Stimulated activated memory B cell treated with anti-CD40 and anti-IgM and Interleukin-4, amounts not matched to agents 10 μg/mL and 1 μg/mL and 100 μg/mL, for 72 hours (primary cell): Measurements from ENCODE around the gene WWOX.

Experiments
- ATAC-seq: fragments of 150-1000 bp; cut with Tn5 transposase; 2 replicates; pipeline ENCODE4 v1.10.0; 2021
- H3K27ac Mint-ChIP-seq: one replicate; pipeline ENCODE4 v1.8.0; 2022; ENCODE audit warnings: mild to moderate bottlenecking, mixed read lengths
- H3K27me3 Mint-ChIP-seq: one replicate; pipeline ENCODE4 v1.8.0; 2022; ENCODE audit warnings: mixed read lengths
- H3K36me3 Mint-ChIP-seq: one replicate; pipeline ENCODE4 v1.8.0; 2022; ENCODE audit warnings: mixed read lengths
- H3K4me1 Mint-ChIP-seq: one replicate; pipeline ENCODE4 v1.8.0; 2022; ENCODE audit warnings: mixed read lengths
- H3K4me3 Mint-ChIP-seq: one replicate; pipeline ENCODE4 v1.8.0; 2022; ENCODE audit warnings: mild to moderate bottlenecking, moderate library complexity, mixed read lengths
- H3K9me3 Mint-ChIP-seq: one replicate; pipeline ENCODE4 v1.8.0; 2022; ENCODE audit warnings: mixed read lengths

The WWOX gene

GRCh38 chr16:78264642-78265041 lies 165.2 kb downstream of the WWOX start:
- H3K4me1 Mint-ChIP-seq: no peaks in the 10 kb centered on the region
- no peak overlapping the region for H3K4me3 Mint-ChIP-seq
- H3K9me3 Mint-ChIP-seq: peaks cover 4% of the 10 kb centered on the region
- no peak overlapping the region for H3K27ac Mint-ChIP-seq
- no peak for ATAC-seq
- peaks cover 24% of the 10 kb centered on the region for H3K36me3 Mint-ChIP-seq
- no peaks in the 10 kb centered on the region for H3K27me3 Mint-ChIP-seq

GRCh38 chr16:78269256-78269655 lies 169.8 kb downstream of the WWOX start:
- Mint-ChIP-seq H3K4me3 (no peak overlapping the region), H3K9me3 (peaks cover 2% of the 10 kb centered on the region), H3K27ac (no peak overlapping the region)

GRCh38 chr16:78271981-78272380 lies 172.5 kb downstream of the WWOX start:
- ATAC-seq: no peak
- Mint-ChIP-seq H3K4me3 (no peak overlapping the region), H3K27ac (no peak overlapping the region), H3K4me1 (no peaks in the 10 kb centered on the region), H3K36me3 (peaks cover 6% of the 10 kb centered on the region), H3K27me3 (no peaks in the 10 kb centered on the region), H3K9me3 (peaks cover 2% of the 10 kb centered on the region)

More at GRCh38 chr16:78269256-78269655, 169.8 kb downstream of the WWOX start:
- Mint-ChIP-seq H3K36me3 (peaks cover 16% of the 10 kb centered on the region), H3K27me3 (no peaks in the 10 kb centered on the region), H3K4me1 (no peaks in the 10 kb centered on the region)
- no peak for ATAC-seq

- Mint-ChIP-seq H3K27me3 (no peaks in the 10 kb centered on the region), H3K4me3 (no peak overlapping the region), H3K27ac (no peak overlapping the region), H3K36me3 (peaks cover 6% of the 10 kb centered on the region), H3K4me1 (no peaks in the 10 kb centered on the region), H3K9me3 (peaks cover 2% of the 10 kb centered on the region)
- no peak for ATAC-seq
These were observed 175.3 kb downstream of the WWOX start for GRCh38 chr16:78274771-78275170.

- peaks cover 2% of the 10 kb centered on the region for H3K9me3 Mint-ChIP-seq
- peaks cover 6% of the 10 kb centered on the region for H3K36me3 Mint-ChIP-seq
- H3K27me3 Mint-ChIP-seq: no peaks in the 10 kb centered on the region
- H3K4me1 Mint-ChIP-seq: no peaks in the 10 kb centered on the region
- H3K4me3 Mint-ChIP-seq: no peak overlapping the region
- no peak for ATAC-seq
- no peak overlapping the region for H3K27ac Mint-ChIP-seq
These were observed 176.0 kb downstream of the WWOX start for GRCh38 chr16:78275420-78275819.

- no peak overlapping the region for H3K4me3 Mint-ChIP-seq
- H3K4me1 Mint-ChIP-seq: no peaks in the 10 kb centered on the region
- H3K27me3 Mint-ChIP-seq: no peaks in the 10 kb centered on the region
- H3K27ac Mint-ChIP-seq: no peak overlapping the region
- H3K36me3 Mint-ChIP-seq: no peaks in the 10 kb centered on the region
- H3K9me3 Mint-ChIP-seq: peaks cover 2% of the 10 kb centered on the region
- ATAC-seq: no peak
These were observed 178.0 kb downstream of the WWOX start for GRCh38 chr16:78277321-78278055.

GRCh38 chr16:78278056-78278450 lies 178.6 kb downstream of the WWOX start:
- Mint-ChIP-seq H3K4me1 (no peaks in the 10 kb centered on the region), H3K4me3 (no peak overlapping the region), H3K36me3 (no peaks in the 10 kb centered on the region), H3K27me3 (no peaks in the 10 kb centered on the region), H3K27ac (no peak overlapping the region), H3K9me3 (no peaks in the 10 kb centered on the region)
- no peak for ATAC-seq

GRCh38 chr16:78281115-78281514 lies 181.7 kb downstream of the WWOX start:
- H3K9me3 Mint-ChIP-seq: no peaks in the 10 kb centered on the region
- no peak overlapping the region for H3K27ac Mint-ChIP-seq
- no peaks in the 10 kb centered on the region for H3K4me1 Mint-ChIP-seq
- no peak overlapping the region for H3K4me3 Mint-ChIP-seq
- H3K27me3 Mint-ChIP-seq: no peaks in the 10 kb centered on the region
- ATAC-seq: no peak
- H3K36me3 Mint-ChIP-seq: no peaks in the 10 kb centered on the region

GRCh38 chr16:78283548-78284251 lies 184.2 kb downstream of the WWOX start:
- ATAC-seq: no peak
- Mint-ChIP-seq H3K27ac (no peak overlapping the region), H3K9me3 (no peaks in the 10 kb centered on the region), H3K4me1 (no peaks in the 10 kb centered on the region), H3K36me3 (no peaks in the 10 kb centered on the region), H3K27me3 (no peaks in the 10 kb centered on the region), H3K4me3 (no peak overlapping the region)

- ATAC-seq: no peak
- no peak overlapping the region for H3K27ac Mint-ChIP-seq
- no peaks in the 10 kb centered on the region for H3K36me3 Mint-ChIP-seq
- no peak overlapping the region for H3K4me3 Mint-ChIP-seq
- no peaks in the 10 kb centered on the region for H3K4me1 Mint-ChIP-seq
- H3K9me3 Mint-ChIP-seq: no peaks in the 10 kb centered on the region
- H3K27me3 Mint-ChIP-seq: no peaks in the 10 kb centered on the region
These were observed 184.9 kb downstream of the WWOX start for GRCh38 chr16:78284326-78284725.

- H3K9me3 Mint-ChIP-seq: no peaks in the 10 kb centered on the region
- no peak overlapping the region for H3K27ac Mint-ChIP-seq
- no peaks in the 10 kb centered on the region for H3K4me1 Mint-ChIP-seq
- H3K36me3 Mint-ChIP-seq: no peaks in the 10 kb centered on the region
- no peaks in the 10 kb centered on the region for H3K27me3 Mint-ChIP-seq
- H3K4me3 Mint-ChIP-seq: no peak overlapping the region
- ATAC-seq: no peak
These were observed 185.5 kb downstream of the WWOX start for GRCh38 chr16:78284957-78285434.

GRCh38 chr16:78285437-78285922 lies 186.0 kb downstream of the WWOX start:
- no peaks in the 10 kb centered on the region for H3K9me3 Mint-ChIP-seq
- no peak for ATAC-seq
- no peaks in the 10 kb centered on the region for H3K36me3 Mint-ChIP-seq
- no peak overlapping the region for H3K4me3 Mint-ChIP-seq
- no peaks in the 10 kb centered on the region for H3K27me3 Mint-ChIP-seq
- H3K27ac Mint-ChIP-seq: no peak overlapping the region
- no peaks in the 10 kb centered on the region for H3K4me1 Mint-ChIP-seq

- no peaks in the 10 kb centered on the region for H3K27me3 Mint-ChIP-seq
- H3K27ac Mint-ChIP-seq: no peak overlapping the region
- ATAC-seq: no peak
- H3K9me3 Mint-ChIP-seq: no peaks in the 10 kb centered on the region
- H3K4me1 Mint-ChIP-seq: no peaks in the 10 kb centered on the region
- no peak overlapping the region for H3K4me3 Mint-ChIP-seq
- H3K36me3 Mint-ChIP-seq: no peaks in the 10 kb centered on the region
These were observed 186.6 kb downstream of the WWOX start for GRCh38 chr16:78286065-78286464.

GRCh38 chr16:78288888-78289287 lies 189.4 kb downstream of the WWOX start:
- no peak overlapping the region for H3K27ac Mint-ChIP-seq
- H3K4me3 Mint-ChIP-seq: no peak overlapping the region
- no peaks in the 10 kb centered on the region for H3K27me3 Mint-ChIP-seq
- no peaks in the 10 kb centered on the region for H3K4me1 Mint-ChIP-seq
- H3K36me3 Mint-ChIP-seq: peaks cover under 1% of the 10 kb centered on the region
- ATAC-seq: no peak
- H3K9me3 Mint-ChIP-seq: no peaks in the 10 kb centered on the region

- Mint-ChIP-seq H3K36me3 (peaks cover 5% of the 10 kb centered on the region), H3K4me3 (no peak overlapping the region), H3K27me3 (no peaks in the 10 kb centered on the region), H3K4me1 (no peaks in the 10 kb centered on the region), H3K27ac (no peak overlapping the region), H3K9me3 (no peaks in the 10 kb centered on the region)
- no peak for ATAC-seq
These were observed 189.9 kb downstream of the WWOX start for GRCh38 chr16:78289373-78289772.

- no peaks in the 10 kb centered on the region for H3K4me1 Mint-ChIP-seq
- H3K36me3 Mint-ChIP-seq: peaks cover 5% of the 10 kb centered on the region
- H3K27me3 Mint-ChIP-seq: no peaks in the 10 kb centered on the region
- no peak overlapping the region for H3K27ac Mint-ChIP-seq
- H3K9me3 Mint-ChIP-seq: no peaks in the 10 kb centered on the region
- no peak for ATAC-seq
- H3K4me3 Mint-ChIP-seq: no peak overlapping the region
These were observed 190.4 kb downstream of the WWOX start for GRCh38 chr16:78289844-78290277.
